Upper lobe of left lung (tissue), 6 donors: Measurements from ENCODE around the gene ATG2B. TPM values are rescaled to one million over a fixed set of nuclear protein-coding genes. Genes with fewer than 3 reads are reported as not detected.

Experiments
- ATAC-seq, 2 donors: fragments of 200-7000 bp; cut with Tn5 transposase; one replicate each; pipeline ENCODE4 v1.9.1; 2022; ENCODE audit warnings: mild to moderate bottlenecking in 2 of 2, moderate library complexity in 2 of 2; ENCODE audit not compliant: low FRiP score in 2 of 2
- DNase-seq, 2 donors: peaks; one replicate each; pipeline ENCODE4 v3.0.0-alpha.2; 2019 to 2020
- H3K27ac ChIP-seq, 4 donors: fragments of 200-600 bp; sonication (generic); one replicate each; pipeline ENCODE4 v1.5.1; 2016 to 2019
- H3K27me3 ChIP-seq, 4 donors: fragments of 200-600 bp; sonication (generic); one replicate each; pipeline ENCODE4 v1.5.1; 2017 to 2019
- H3K36me3 ChIP-seq, 4 donors: fragments of 200-600 bp; sonication (generic); one replicate each; pipeline ENCODE4 v1.5.1; 2016 to 2019
- H3K4me1 ChIP-seq, 4 donors: fragments of 200-600 bp; sonication (generic); one replicate each; pipeline ENCODE4 v1.5.1; 2018 to 2019
- H3K4me3 ChIP-seq, 4 donors: fragments of 200-600 bp; sonication (generic); one replicate each; pipeline ENCODE4 v1.5.1; 2017 to 2019; ENCODE audit warnings: mild to moderate bottlenecking in 2 of 4, moderate library complexity in 1 of 4
- H3K9me3 ChIP-seq, 4 donors: fragments of 200-600 bp; sonication (generic); one replicate each; pipeline ENCODE4 v1.5.1; 2018 to 2019
- EP300 ChIP-seq, 4 donors: sonication (generic); formaldehyde crosslinking; IDR thresholded peaks; one replicate each; pipeline ENCODE4 v1.5.1; 2017; ENCODE audit warnings: antibody characterized with exemption in 4 of 4, control low read depth in 2 of 4
- POLR2A ChIP-seq, 4 donors: fragments of 450-650 bp; IDR thresholded peaks; one replicate each; pipeline ENCODE4 v1.5.1; 2016 to 2017; ENCODE audit warnings: antibody characterized with exemption in 4 of 4, mild to moderate bottlenecking in 2 of 4
- POLR2AphosphoS5 ChIP-seq, 2 donors: sonication (generic); formaldehyde crosslinking; IDR thresholded peaks; one replicate each; pipeline ENCODE4 v1.5.1; 2017; ENCODE audit warnings: antibody characterized with exemption in 2 of 2
- WGBS, 2 donors: methylation state at CpG; one replicate each; pipeline ENCODE4 v1.1.5; 2017 to 2018; 5-methylcytosine and 5-hydroxymethylcytosine counted together
- total RNA-seq, 6 donors: library from RNA; depleted of rRNA in 4 of 6; stranded (reverse); fragments of >200 nt in 4 of 6; gene quantifications; one replicate each; pipeline versions ENCODE4 v1.1.0 to v1.2.1, GENCODE V29; 2016 to 2021
- TF ChIP-seq, protein P1 (sequence below), 6 experiments: fragments of 450-650 bp in 4 of 6; fragments of 200-600 bp in 2 of 6; sonication (generic) in 2 of 6; IDR thresholded peaks; one replicate each; pipeline ENCODE4 v1.5.1; 2016 to 2019; ENCODE audit warnings: antibody characterized with exemption in 6 of 6
- donor health status: DM: no; HTN: no; CAD: no; lungs with moderate emphysema.
- donor health status: DM: no; HTN: yes; CAD: no; lungs with severe emphysema.

ATG2B gene
- total RNA-seq, 6 donors from 2014 or later: 18.1 to 79.6 (median 20.0) TPM

GRCh38 chr14:96274543-96274942, 88.6 kb downstream of the ATG2B start:
- peaks cover 8 to 16% (median 12%) of the 10 kb centered on the region in 4 donors for H3K9me3 ChIP-seq

DNA sequence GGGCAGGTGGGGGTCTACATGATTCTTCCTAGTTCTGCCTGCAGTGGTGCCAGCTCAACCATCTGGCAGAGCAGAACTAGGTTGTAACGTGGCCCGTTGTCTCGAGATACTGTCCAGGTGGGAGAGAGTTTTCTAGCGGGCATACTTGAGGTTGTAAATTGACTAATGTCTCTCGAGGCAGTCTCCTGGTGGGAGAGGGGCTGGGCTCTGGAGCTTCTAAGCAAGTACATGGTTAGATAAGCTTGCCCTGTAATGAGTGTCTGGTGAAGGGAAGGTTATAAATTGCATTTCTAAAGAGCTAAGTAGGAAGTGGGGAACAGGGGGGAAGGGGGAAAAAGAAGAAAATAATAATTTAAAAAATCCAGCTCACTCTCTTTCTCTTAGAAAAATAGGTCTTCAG, 89.0 kb downstream of the ATG2B start:
- Histone ChIP-seq H3K4me1 (peaks cover 0 to 10% (median 5%) of the 10 kb centered on the region in 4 donors), H3K27ac (no peak overlapping the region), H3K9me3 (peaks cover 8 to 16% (median 12%) of the 10 kb centered on the region in 4 donors), H3K4me3 (no peak overlapping the region), H3K27me3 (no peaks in the 10 kb centered on the region), H3K36me3 (no peaks in the 10 kb centered on the region)
- 78 to 87% methylated on average over 5 of the region's 5 CpGs for WGBS, 2 donors
- DNase-seq (no peak), ATAC-seq (no peak)
- TF ChIP-seq, protein P1, sequence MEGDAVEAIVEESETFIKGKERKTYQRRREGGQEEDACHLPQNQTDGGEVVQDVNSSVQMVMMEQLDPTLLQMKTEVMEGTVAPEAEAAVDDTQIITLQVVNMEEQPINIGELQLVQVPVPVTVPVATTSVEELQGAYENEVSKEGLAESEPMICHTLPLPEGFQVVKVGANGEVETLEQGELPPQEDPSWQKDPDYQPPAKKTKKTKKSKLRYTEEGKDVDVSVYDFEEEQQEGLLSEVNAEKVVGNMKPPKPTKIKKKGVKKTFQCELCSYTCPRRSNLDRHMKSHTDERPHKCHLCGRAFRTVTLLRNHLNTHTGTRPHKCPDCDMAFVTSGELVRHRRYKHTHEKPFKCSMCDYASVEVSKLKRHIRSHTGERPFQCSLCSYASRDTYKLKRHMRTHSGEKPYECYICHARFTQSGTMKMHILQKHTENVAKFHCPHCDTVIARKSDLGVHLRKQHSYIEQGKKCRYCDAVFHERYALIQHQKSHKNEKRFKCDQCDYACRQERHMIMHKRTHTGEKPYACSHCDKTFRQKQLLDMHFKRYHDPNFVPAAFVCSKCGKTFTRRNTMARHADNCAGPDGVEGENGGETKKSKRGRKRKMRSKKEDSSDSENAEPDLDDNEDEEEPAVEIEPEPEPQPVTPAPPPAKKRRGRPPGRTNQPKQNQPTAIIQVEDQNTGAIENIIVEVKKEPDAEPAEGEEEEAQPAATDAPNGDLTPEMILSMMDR (IDR thresholded peaks at IDR 0.05): no peak

More at GRCh38 chr14:96274543-96274942, 88.6 kb downstream of the ATG2B start:
- ATAC-seq (peak in 1 of 2 donors; percentile 52), DNase-seq (no peak)
- Histone ChIP-seq H3K4me3 (no peak overlapping the region), H3K27me3 (no peaks in the 10 kb centered on the region), H3K4me1 (peaks cover 0 to 8% (median 5%) of the 10 kb centered on the region in 4 donors), H3K36me3 (no peaks in the 10 kb centered on the region), H3K27ac (no peak overlapping the region)
- WGBS, 2 donors: 79 to 87% methylated on average over 6 of the region's 6 CpGs
- TF ChIP-seq POLR2A (IDR thresholded peaks at IDR 0.05) (no peak), EP300 (IDR thresholded peaks at IDR 0.05) (no peak), POLR2AphosphoS5 (IDR thresholded peaks at IDR 0.05) (no peak)
- TF ChIP-seq, protein P1 (IDR thresholded peaks at IDR 0.05): no peak

- DNase-seq: no peak
- Histone ChIP-seq H3K9me3 (peaks cover 8 to 16% (median 12%) of the 10 kb centered on the region in 4 donors), H3K27me3 (no peaks in the 10 kb centered on the region), H3K27ac (no peak overlapping the region), H3K4me3 (no peak overlapping the region), H3K36me3 (no peaks in the 10 kb centered on the region), H3K4me1 (peaks cover 0 to 14% (median 5%) of the 10 kb centered on the region in 4 donors)
- WGBS, 2 donors: 94 to 95% methylated on average over 5 of the region's 5 CpGs
- TF ChIP-seq POLR2AphosphoS5 (IDR thresholded peaks at IDR 0.05) (no peak), POLR2A (IDR thresholded peaks at IDR 0.05) (no peak), EP300 (IDR thresholded peaks at IDR 0.05) (no peak)
- TF ChIP-seq, protein P1 (IDR thresholded peaks at IDR 0.05): no peak
- no peak for ATAC-seq
Measured at GRCh38 chr14:96273629-96274028, 89.5 kb downstream of the ATG2B start.

DNA sequence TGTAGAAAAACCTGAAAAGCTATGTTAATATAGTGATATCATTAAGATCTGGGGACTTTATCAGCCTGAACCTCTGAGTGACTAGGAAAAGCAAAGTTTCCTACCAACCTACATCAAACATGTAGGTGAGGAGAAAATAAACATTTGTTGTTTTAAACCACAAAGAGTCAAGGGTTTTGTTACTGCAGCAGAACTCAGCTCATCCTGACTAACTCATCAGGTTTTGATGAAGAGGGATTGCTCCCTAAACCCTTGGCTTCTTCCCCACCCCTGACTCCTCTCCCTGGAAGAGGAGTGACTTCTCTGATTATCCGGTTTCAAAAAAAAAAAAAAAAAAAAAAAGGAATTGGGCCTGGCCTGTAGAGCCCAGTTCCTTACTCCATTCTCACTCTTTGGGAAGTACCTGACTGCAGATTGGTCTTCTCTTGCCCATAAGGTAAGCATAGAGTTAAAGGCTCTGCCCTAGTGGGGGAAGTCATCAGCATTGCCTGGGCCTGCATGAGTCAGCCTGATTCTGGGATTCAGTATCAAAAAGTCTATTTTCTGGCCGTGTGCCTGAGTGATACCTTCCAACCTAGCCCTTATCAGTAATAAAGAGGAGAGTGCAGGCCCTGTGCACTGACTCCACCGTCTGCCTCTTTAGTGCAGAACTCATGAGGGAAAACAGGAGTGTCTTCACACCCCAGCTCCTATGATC, 90.2 kb downstream of the ATG2B start:
- DNase-seq (no peak), ATAC-seq (no peak)
- peaks cover 6 to 10% (median 7%) of the 10 kb centered on the region in 4 donors for H3K9me3 ChIP-seq
- no peak overlapping the region for H3K27ac ChIP-seq
- 50 to 56% methylated on average over 3 of the region's 3 CpGs for WGBS, 2 donors
- H3K27me3 ChIP-seq: no peaks in the 10 kb centered on the region
- H3K36me3 ChIP-seq: no peaks in the 10 kb centered on the region
- H3K4me3 ChIP-seq: no peak overlapping the region
- TF ChIP-seq, protein P1 (IDR thresholded peaks at IDR 0.05): no peak
- TF ChIP-seq POLR2A (IDR thresholded peaks at IDR 0.05) (no peak), POLR2AphosphoS5 (IDR thresholded peaks at IDR 0.05) (no peak), EP300 (IDR thresholded peaks at IDR 0.05) (no peak)
- H3K4me1 ChIP-seq: peaks cover 0 to 14% (median 5%) of the 10 kb centered on the region in 4 donors

DNA sequence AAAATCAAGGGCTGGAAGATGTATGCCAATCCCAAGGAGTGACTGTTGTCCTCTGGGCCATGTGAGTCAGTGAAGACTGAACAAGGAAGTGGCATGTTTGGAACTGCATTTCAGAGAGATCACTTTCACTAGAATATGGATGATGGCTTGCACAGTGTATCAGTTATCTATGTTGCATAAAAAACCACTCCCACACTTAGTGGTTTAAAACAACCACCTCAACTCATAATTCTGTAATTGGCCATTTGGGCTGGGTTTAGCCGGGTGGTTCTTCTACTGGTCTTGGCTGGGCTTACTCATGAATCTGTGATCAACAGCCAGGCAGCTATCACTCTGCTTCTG, 91.7 kb downstream of the ATG2B start:
- no peaks in the 10 kb centered on the region for H3K36me3 ChIP-seq
- H3K27ac ChIP-seq: no peak overlapping the region
- H3K4me3 ChIP-seq: no peak overlapping the region
- DNase-seq (no peak), ATAC-seq (no peak)
- peaks cover 0 to 14% (median 5%) of the 10 kb centered on the region in 4 donors for H3K4me1 ChIP-seq
- TF ChIP-seq EP300 (IDR thresholded peaks at IDR 0.05) (no peak), POLR2AphosphoS5 (IDR thresholded peaks at IDR 0.05) (no peak), POLR2A (IDR thresholded peaks at IDR 0.05) (no peak)
- WGBS, 2 donors: 90 to 100% methylated on average over 1 of the region's 1 CpG
- peaks cover 3 to 7% (median 3%) of the 10 kb centered on the region in 4 donors for H3K9me3 ChIP-seq
- H3K27me3 ChIP-seq: no peaks in the 10 kb centered on the region
